ENCODE results near the gene DNAJC11.

Gene DNAJC11

DNA sequence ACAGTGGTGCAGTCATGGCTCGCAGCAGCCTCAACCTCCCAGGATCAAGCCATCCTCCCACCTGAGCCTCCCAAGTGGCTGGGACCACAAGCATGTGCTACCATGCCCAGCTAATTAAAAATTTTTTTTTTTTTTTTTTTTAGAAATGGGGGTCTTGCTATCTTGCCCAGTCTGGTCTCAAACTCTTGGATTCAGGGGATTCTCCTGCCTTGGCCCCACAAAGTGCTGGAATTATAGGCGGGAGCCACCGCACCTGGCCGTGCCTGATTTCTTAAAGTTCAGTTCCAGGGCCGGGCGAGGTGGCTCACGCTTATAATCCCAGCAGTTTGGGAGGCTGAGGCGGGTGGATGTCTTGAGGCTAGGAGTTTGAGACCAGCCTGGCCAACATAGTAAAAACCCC, 70.6 kb downstream of the DNAJC11 start:
- no peak overlapping the region for H2BK120ac ChIP-seq (ENCODE audit: low read depth, low read length)
- H3K27me3 ChIP-seq (ENCODE audit: control insufficient read depth in 3 of 3, insufficient read depth in 3 of 3, low read depth in 1 of 3, low read length in 3 of 3) = no peaks in the 10 kb centered on the region
- no peak overlapping the region for H2BK5ac ChIP-seq (ENCODE audit: low read length)
- WGBS, 2 donors (ENCODE audit: extremely low coverage in 2 of 2, insufficient read length in 2 of 2, insufficient replicate concordance in 1 of 2) = no CpG with 5 or more reads among the region's 8 CpGs
- H3K79me1 ChIP-seq (ENCODE audit: low read depth, low read length) = peaks cover 18% of the 10 kb centered on the region
- H4K8ac ChIP-seq (ENCODE audit: low read depth, low read length) = no peak overlapping the region
- H2AFZ ChIP-seq (ENCODE audit: low read length) = no peak overlapping the region
- peaks cover 65 to 94% of the 10 kb centered on the region in 2 donors for H3K36me3 ChIP-seq (replicated peaks in 1 of 2; ENCODE audit: control insufficient read depth in 2 of 2, insufficient read depth in 2 of 2, low read length in 2 of 2)
- H3K4me3 ChIP-seq (ENCODE audit: low read length in 2 of 2) = no peak overlapping the region
- no peak overlapping the region for H4K91ac ChIP-seq (ENCODE audit: low read depth, low read length, poor library complexity)
- no peak overlapping the region for H3K27ac ChIP-seq (replicated peaks; ENCODE audit: low read length)
- H3K4me2 ChIP-seq (ENCODE audit: insufficient read depth, low read length, poor library complexity, severe bottlenecking) = no peak overlapping the region
- no peak overlapping the region for H3K9ac ChIP-seq (ENCODE audit: low read depth, low read length, poor library complexity)
- H2BK15ac ChIP-seq (ENCODE audit: low read length) = no peak overlapping the region
- no peak overlapping the region for H2AK5ac ChIP-seq (ENCODE audit: low read depth, low read length)
- no peaks in the 10 kb centered on the region for H3K9me3 ChIP-seq (replicated peaks in 1 of 2; ENCODE audit: control insufficient read depth in 2 of 2, insufficient read depth in 1 of 2, low read depth in 1 of 2, low read length in 2 of 2)
- no peak overlapping the region for H3K14ac ChIP-seq (ENCODE audit: low read length)
- H2BK12ac ChIP-seq (ENCODE audit: low read length) = no peak overlapping the region
- no peak overlapping the region for H3K23ac ChIP-seq (ENCODE audit: low read depth, low read length, poor library complexity)
- H3K18ac ChIP-seq (ENCODE audit: low read length) = no peak overlapping the region
- peaks cover under 1 to 1% of the 10 kb centered on the region in 2 donors for H3K4me1 ChIP-seq (ENCODE audit: control insufficient read depth in 2 of 2, insufficient read depth in 1 of 2, low read depth in 1 of 2, low read length in 2 of 2)
- DNase-seq (ENCODE audit: low spot score) = no peak
- H3K4ac ChIP-seq (ENCODE audit: low read length) = no peak overlapping the region

DNA sequence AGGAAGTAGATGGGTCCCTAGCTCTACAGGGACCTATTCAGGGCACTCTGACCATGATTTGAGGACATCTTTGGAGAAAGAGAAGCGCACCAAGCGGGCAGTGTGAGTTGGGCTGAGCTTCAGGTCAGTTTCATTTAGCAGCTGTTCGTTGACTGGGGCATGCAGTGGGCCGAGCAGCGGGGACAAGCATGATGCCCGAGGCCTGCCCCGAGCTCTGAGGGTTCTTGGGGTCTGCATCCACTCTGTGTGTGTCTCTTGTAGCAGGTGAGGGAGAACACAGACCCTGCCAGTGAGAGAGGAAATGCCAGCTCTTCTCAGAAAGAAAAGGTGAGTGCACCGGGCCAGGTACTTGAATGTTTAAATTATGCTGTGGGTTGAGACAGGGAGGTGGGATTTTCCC, 71.6 kb downstream of the DNAJC11 start:
- Histone ChIP-seq H3K4me1 (ENCODE audit: control insufficient read depth in 2 of 2, insufficient read depth in 1 of 2, low read depth in 1 of 2, low read length in 2 of 2) (peaks cover 2 to 3% of the 10 kb centered on the region in 2 donors), H3K79me1 (ENCODE audit: low read depth, low read length) (peaks cover 20% of the 10 kb centered on the region), H3K27me3 (ENCODE audit: control insufficient read depth in 3 of 3, insufficient read depth in 3 of 3, low read depth in 1 of 3, low read length in 3 of 3) (no peaks in the 10 kb centered on the region), H3K27ac (replicated peaks; ENCODE audit: low read length) (no peak overlapping the region), H3K4ac (ENCODE audit: low read length) (no peak overlapping the region), H3K14ac (ENCODE audit: low read length) (no peak overlapping the region), H3K4me2 (ENCODE audit: insufficient read depth, low read length, poor library complexity, severe bottlenecking) (no peak overlapping the region), H3K23ac (ENCODE audit: low read depth, low read length, poor library complexity) (no peak overlapping the region), H2BK15ac (ENCODE audit: low read length) (no peak overlapping the region), H2AFZ (ENCODE audit: low read length) (no peak overlapping the region), H4K8ac (ENCODE audit: low read depth, low read length) (no peak overlapping the region), H2AK5ac (ENCODE audit: low read depth, low read length) (no peak overlapping the region), H2BK12ac (ENCODE audit: low read length) (no peak overlapping the region), H4K91ac (ENCODE audit: low read depth, low read length, poor library complexity) (no peak overlapping the region), H3K36me3 (replicated peaks in 1 of 2; ENCODE audit: control insufficient read depth in 2 of 2, insufficient read depth in 2 of 2, low read length in 2 of 2) (peaks cover 56 to 85% of the 10 kb centered on the region in 2 donors), H3K9ac (ENCODE audit: low read depth, low read length, poor library complexity) (no peak overlapping the region), H3K18ac (ENCODE audit: low read length) (no peak overlapping the region), H2BK5ac (ENCODE audit: low read length) (no peak overlapping the region), H3K4me3 (ENCODE audit: low read length in 2 of 2) (no peak overlapping the region), H3K9me3 (replicated peaks in 1 of 2; ENCODE audit: control insufficient read depth in 2 of 2, insufficient read depth in 1 of 2, low read depth in 1 of 2, low read length in 2 of 2) (no peaks in the 10 kb centered on the region), H2BK120ac (ENCODE audit: low read depth, low read length) (no peak overlapping the region)
- no CpG with 5 or more reads among the region's 8 CpGs for WGBS, 2 donors (ENCODE audit: extremely low coverage in 2 of 2, insufficient read length in 2 of 2, insufficient replicate concordance in 1 of 2)
- DNase-seq (ENCODE audit: low spot score) = no peak

DNA sequence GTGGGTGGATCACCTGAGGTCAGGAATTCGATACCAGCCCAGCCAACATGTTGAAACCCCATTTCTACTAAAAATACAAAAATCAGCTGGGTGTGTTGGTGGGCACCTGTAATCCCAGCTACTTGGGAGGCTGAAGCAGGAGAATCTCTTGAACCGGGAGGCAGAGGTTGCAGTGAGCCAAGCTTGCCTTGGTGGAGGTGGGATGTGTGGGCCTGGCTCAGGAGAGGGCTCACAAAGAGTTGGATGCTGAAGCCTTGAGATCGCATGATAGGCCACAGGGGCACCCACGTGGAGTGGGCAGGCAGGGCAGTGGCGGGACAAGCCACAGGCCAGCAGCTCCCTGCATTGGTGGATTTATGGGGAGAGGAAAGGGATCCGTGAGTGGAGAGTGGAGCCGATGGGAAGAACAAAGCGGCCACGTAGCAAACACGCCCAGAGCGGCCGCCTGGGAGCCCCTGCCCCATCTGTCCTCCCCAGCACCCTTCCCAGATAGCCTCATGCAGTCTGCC, 72.6 kb downstream of the DNAJC11 start:
- Histone ChIP-seq H3K14ac (ENCODE audit: low read length) (peak overlapping the region; percentile 21), H4K8ac (ENCODE audit: low read depth, low read length) (no peak overlapping the region), H3K4ac (ENCODE audit: low read length) (no peak overlapping the region), H3K79me1 (ENCODE audit: low read depth, low read length) (peaks cover 18% of the 10 kb centered on the region), H3K27me3 (ENCODE audit: control insufficient read depth in 3 of 3, insufficient read depth in 3 of 3, low read depth in 1 of 3, low read length in 3 of 3) (no peaks in the 10 kb centered on the region), H3K4me3 (ENCODE audit: low read length in 2 of 2) (no peak overlapping the region), H2BK5ac (ENCODE audit: low read length) (no peak overlapping the region), H3K4me2 (ENCODE audit: insufficient read depth, low read length, poor library complexity, severe bottlenecking) (no peak overlapping the region), H2AK5ac (ENCODE audit: low read depth, low read length) (no peak overlapping the region), H3K4me1 (ENCODE audit: control insufficient read depth in 2 of 2, insufficient read depth in 1 of 2, low read depth in 1 of 2, low read length in 2 of 2) (peaks cover 5 to 8% of the 10 kb centered on the region in 2 donors), H4K91ac (ENCODE audit: low read depth, low read length, poor library complexity) (no peak overlapping the region), H3K36me3 (replicated peaks in 1 of 2; ENCODE audit: control insufficient read depth in 2 of 2, insufficient read depth in 2 of 2, low read length in 2 of 2) (peaks cover 46 to 81% of the 10 kb centered on the region in 2 donors), H3K23ac (ENCODE audit: low read depth, low read length, poor library complexity) (no peak overlapping the region), H2BK12ac (ENCODE audit: low read length) (no peak overlapping the region), H2BK15ac (ENCODE audit: low read length) (no peak overlapping the region), H3K18ac (ENCODE audit: low read length) (no peak overlapping the region), H2AFZ (ENCODE audit: low read length) (no peak overlapping the region), H3K9ac (ENCODE audit: low read depth, low read length, poor library complexity) (no peak overlapping the region), H3K27ac (replicated peaks; ENCODE audit: low read length) (no peak overlapping the region), H3K9me3 (replicated peaks in 1 of 2; ENCODE audit: control insufficient read depth in 2 of 2, insufficient read depth in 1 of 2, low read depth in 1 of 2, low read length in 2 of 2) (no peaks in the 10 kb centered on the region), H2BK120ac (ENCODE audit: low read depth, low read length) (no peak overlapping the region)
- no peak for DNase-seq (ENCODE audit: low spot score)
- no CpG with 5 or more reads among the region's 12 CpGs for WGBS, 2 donors (ENCODE audit: extremely low coverage in 2 of 2, insufficient read length in 2 of 2, insufficient replicate concordance in 1 of 2)

DNA sequence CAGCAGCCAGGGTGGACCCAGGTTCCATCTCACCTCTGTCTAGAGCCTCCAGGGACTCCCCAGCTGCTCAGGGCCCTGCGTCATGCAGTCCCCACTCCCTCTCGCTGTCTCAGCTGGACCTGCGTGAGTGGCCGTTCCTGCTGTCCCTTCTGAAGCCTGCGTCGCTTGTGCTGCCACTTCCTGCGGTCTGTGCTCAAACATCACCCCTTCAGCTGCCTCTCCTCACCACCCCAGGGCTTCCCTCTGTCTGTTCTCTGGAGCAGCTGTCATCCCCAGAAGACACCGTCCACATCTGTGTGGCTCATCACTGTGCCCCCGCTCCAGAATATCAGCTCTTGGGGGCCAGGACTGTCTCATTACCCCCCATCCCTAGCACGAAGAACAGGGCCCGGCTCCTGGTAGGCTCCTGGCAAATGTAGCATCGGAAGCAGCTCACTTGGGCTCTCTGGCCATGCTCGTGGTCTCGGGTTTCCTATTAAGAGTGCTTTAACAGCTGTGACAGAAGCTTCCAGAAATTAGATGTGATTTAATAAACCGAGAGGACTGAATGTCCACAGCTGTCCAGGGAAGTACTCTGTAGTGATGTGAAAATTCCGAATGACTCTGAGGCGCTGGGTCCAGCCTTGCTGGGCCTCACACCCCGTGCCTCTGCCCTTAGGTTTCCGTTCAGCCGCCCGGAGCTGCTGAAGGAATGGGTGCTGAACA, 73.6 kb downstream of the DNAJC11 start:
- Histone ChIP-seq H3K27ac (replicated peaks; ENCODE audit: low read length) (no peak overlapping the region), H2BK120ac (ENCODE audit: low read depth, low read length) (no peak overlapping the region), H3K18ac (ENCODE audit: low read length) (no peak overlapping the region), H3K23ac (ENCODE audit: low read depth, low read length, poor library complexity) (peak overlapping the region; percentile 80), H4K8ac (ENCODE audit: low read depth, low read length) (no peak overlapping the region), H3K4ac (ENCODE audit: low read length) (no peak overlapping the region), H2BK5ac (ENCODE audit: low read length) (peak overlapping the region; percentile 82), H2AK5ac (ENCODE audit: low read depth, low read length) (no peak overlapping the region), H3K79me1 (ENCODE audit: low read depth, low read length) (peaks cover 17% of the 10 kb centered on the region), H3K9ac (ENCODE audit: low read depth, low read length, poor library complexity) (peak overlapping the region; percentile 50), H2BK15ac (ENCODE audit: low read length) (no peak overlapping the region), H3K36me3 (replicated peaks in 1 of 2; ENCODE audit: control insufficient read depth in 2 of 2, insufficient read depth in 2 of 2, low read length in 2 of 2) (peaks cover 43 to 81% of the 10 kb centered on the region in 2 donors), H4K91ac (ENCODE audit: low read depth, low read length, poor library complexity) (no peak overlapping the region), H2BK12ac (ENCODE audit: low read length) (no peak overlapping the region), H3K9me3 (replicated peaks in 1 of 2; ENCODE audit: control insufficient read depth in 2 of 2, insufficient read depth in 1 of 2, low read depth in 1 of 2, low read length in 2 of 2) (no peaks in the 10 kb centered on the region), H3K4me3 (ENCODE audit: low read length in 2 of 2) (no peak overlapping the region), H2AFZ (ENCODE audit: low read length) (no peak overlapping the region), H3K27me3 (ENCODE audit: control insufficient read depth in 3 of 3, insufficient read depth in 3 of 3, low read depth in 1 of 3, low read length in 3 of 3) (no peaks in the 10 kb centered on the region), H3K4me2 (ENCODE audit: insufficient read depth, low read length, poor library complexity, severe bottlenecking) (no peak overlapping the region), H3K14ac (ENCODE audit: low read length) (no peak overlapping the region), H3K4me1 (ENCODE audit: control insufficient read depth in 2 of 2, insufficient read depth in 1 of 2, low read depth in 1 of 2, low read length in 2 of 2) (peaks cover 5 to 8% of the 10 kb centered on the region in 2 donors)
- DNase-seq (ENCODE audit: low spot score) = no peak
- no CpG with 5 or more reads among the region's 21 CpGs for WGBS, 2 donors (ENCODE audit: extremely low coverage in 2 of 2, insufficient read length in 2 of 2, insufficient replicate concordance in 1 of 2)

Measured in neuronal stem cell (in vitro differentiated cells).